HG03342 (cell line): ENCODE results near the gene HLA-B.
"Not testable (repeated sequence)": the region's sequence is repeated elsewhere in the genome, so short reads cannot be mapped to it uniquely, and the experiment has no call there.

Source experiments
- ATAC-seq: cut with Tn5 transposase; IDR thresholded peaks from one replicate; pipeline ENCODE4 v1.9.1; 2021; ENCODE audit warnings: mild to moderate bottlenecking, moderate library complexity; ENCODE audit not compliant: unreplicated experiment

The HLA-B gene

DNA sequence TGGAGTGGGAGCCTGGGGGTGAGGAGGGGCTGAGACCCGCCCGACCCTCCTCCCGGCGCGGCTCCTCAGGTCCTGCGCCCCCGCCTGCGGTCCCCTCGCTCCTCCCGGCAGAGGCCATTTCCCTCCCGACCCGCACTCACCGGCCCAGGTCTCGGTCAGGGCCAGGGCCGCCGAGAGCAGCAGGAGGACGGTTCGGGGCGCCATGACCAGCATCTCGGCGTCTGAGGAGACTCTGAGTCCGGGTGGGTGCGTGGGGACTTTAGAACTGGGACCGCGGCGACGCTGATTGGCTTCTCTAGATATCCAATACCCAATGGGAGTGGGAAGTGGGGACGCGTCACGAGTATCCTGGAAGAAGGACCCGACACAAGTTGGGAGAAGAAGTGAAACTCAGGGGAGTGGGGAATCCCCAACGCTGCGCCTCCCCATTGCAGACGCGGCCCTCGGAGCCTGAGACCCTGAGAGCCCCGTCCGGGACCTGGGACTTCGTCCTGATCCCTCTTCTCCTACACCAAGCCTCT is at the start of gene HLA-B:
Gene HLA-B (minus strand): TSS at position 234 of the 521 bp plus-strand sequence. CDS start 21 bp downstream, at position 213.
- ATAC-seq, result peak; percentile 72

- ATAC-seq, result no peak
These were observed 49.0 kb upstream of the HLA-B start for GRCh38 chr6:31405996-31406395.

DNA sequence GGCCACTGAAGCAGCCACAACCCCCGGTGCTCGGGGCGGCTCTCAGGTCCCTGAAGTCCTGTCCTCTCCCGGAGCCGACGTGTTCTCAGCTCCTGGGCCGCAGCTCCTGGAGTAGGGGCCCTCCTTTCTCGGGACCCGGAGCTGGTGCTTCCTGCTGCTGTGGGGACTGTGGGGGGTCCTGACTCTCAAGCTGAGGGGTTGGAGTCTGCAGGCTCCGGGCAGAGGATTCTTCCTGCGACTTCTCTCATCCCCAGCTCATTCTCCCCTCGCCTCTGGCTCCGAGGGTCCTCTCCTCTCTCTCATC is 47.0 kb upstream of the HLA-B start:
- ATAC-seq, result not testable (repeated sequence)

DNA sequence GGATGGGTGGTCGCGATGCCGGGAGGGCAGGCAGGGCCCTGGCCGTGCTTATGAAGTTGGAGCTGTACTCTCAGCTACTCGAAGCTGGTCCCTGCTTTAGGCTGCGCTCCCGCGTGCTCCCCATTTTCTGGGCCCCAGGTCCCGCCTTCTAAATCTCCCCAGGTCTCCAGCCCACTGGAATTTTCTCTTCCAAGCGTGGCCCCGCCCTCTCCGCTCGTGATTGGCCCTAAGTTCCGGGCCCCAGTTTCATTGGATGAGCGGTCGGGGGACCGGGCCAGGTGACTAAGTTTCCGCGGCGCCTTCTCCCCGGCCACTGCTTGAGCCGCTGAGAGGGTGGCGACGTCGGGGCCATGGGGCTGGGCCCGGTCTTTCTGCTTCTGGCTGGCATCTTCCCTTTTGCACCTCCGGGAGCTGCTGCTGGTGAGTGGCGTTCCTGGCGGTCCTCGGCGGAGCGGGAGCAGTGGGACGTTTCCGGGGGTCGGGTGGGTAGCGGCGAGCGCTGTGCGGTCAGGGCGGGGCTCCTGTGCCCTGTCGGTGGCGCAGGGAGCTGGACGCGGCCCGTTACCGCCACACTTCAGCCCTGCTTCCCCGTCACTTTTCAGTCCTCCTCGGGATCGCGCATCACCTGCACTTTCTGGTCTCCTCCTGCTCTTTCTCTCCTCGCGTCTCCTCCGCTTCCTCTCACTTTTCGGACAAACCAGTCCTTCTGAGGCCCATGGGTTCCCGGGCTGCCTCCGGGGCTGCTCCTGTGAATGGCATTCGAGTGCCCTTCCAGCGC is 46.5 kb upstream of the HLA-B start, which contains the start of gene MICA:
Gene MICA (plus strand): TSS at position 313 of the 778 bp plus-strand sequence. CDS start 38 bp downstream, at position 351.
- ATAC-seq, result peak; percentile 47

- ATAC-seq, result no peak
These were observed 45.6 kb upstream of the HLA-B start for GRCh38 chr6:31402324-31403282.

GRCh38 chr6:31401403-31401802 is 44.4 kb upstream of the HLA-B start:
- no peak for ATAC-seq

GRCh38 chr6:31400467-31401289 is 43.7 kb upstream of the HLA-B start:
- peak; percentile 43 for ATAC-seq

- no peak for ATAC-seq
These were observed 42.8 kb upstream of the HLA-B start for GRCh38 chr6:31399589-31400466.

DNA sequence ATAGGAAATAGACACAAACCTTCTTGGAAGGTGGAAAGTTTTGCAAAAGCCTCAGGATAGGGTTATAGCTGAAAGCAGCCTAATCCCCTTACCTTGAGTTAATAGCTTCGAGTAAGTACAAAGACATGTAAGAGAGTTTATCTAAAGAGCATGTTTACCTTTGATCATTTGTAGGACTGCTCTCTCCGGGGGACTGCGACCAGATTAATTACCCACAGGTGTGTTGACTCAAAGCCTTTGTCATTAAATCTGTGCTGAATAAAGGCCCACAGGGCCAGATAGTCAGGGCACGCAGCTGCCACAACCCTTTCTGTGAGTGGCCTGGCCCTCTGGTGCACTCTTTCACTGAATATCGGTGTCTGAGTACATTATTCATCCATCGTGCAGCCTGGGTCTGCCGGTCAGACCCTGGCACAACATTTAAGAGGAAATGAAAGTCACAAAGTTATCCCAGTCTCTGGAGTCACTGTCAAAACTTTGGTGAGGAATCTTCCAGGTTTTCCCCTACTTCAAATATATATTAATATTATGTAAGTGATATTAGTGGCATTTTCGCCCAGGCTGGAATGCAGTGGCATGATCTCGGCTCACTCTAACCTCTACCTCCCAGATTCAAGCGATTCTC is 41.0 kb upstream of the HLA-B start:
- no peak for ATAC-seq

DNA sequence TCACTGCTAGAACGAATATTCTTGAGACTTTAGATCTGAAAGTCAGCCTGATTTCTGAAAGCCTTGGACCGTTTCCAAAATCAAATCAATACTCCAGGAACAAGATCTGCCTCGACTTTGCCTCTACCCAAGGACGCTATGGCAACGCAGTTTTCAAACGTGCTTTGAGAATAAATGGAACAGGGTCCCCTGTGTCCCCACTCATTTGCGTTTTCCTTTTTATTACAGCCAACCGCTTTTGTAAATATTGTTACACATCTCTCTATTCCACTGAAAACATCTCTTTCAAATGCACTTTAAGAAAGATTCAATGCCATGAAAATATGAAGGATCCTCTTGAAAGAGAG is 40.1 kb upstream of the HLA-B start:
- ATAC-seq, result not testable (repeated sequence)

GRCh38 chr6:31396422-31397152 is 39.6 kb upstream of the HLA-B start:
- ATAC-seq, result peak; percentile 37

DNA sequence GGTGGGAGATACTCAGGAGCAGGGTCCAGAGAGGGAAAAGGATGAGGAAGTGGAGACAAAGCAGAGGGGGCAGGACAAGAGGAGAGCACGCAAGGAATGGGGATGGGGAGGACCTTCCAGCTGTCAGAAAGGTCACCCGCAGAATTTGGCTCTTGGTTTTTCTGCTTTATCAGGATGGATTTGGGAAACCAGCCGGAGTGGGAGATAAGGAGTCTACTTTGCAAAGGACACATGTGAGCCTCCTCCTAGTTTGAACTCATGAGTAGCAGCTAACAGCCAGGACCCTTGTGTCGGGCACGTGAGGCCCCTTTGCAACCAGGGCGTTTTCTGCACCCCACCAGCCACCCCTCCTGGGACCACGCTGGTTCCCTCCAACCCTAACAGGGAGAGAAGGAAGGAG is 38.9 kb upstream of the HLA-B start:
- no peak for ATAC-seq

DNA sequence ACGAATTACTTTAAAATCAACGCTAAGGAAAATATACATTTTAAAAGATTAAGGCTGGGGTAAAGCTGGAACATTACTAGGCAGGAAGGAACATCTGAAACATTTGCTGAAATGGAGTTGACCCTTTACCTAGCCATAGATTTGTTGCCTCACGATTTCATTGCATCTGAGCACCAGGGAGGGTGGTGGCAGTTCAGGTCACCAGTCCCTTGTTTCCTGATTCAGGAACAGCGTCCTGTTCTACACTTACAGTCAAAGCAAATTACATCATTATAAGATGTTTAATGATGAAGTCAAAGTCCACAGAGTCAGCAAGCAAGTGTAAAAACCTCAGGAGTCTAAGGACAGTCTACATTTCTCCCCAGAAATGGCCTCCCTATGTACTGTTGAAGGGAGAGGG is 37.4 kb upstream of the HLA-B start:
- no peak for ATAC-seq

DNA sequence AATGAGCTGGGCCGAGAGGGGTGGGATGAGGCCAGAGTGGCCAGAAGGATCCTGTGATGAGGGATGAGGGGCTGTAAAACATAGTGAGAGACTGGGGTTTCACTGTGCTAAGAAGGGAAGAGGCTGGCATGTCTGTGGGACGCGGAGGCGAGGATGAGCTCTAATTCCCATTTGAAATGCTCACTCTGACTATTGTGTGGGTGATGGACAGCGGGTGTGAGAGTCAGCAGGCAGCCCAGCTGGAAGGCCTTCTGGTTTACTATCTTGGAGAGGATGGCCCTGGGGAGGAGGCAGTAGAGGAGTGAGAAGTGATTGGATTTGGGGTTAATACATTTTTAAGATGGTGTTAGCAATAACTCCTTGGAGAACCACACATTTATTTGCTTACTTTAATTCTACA is 37.0 kb upstream of the HLA-B start:
- ATAC-seq, result no peak

- not testable (repeated sequence) for ATAC-seq
These were observed 32.8 kb upstream of the HLA-B start for GRCh38 chr6:31389802-31390132.

DNA sequence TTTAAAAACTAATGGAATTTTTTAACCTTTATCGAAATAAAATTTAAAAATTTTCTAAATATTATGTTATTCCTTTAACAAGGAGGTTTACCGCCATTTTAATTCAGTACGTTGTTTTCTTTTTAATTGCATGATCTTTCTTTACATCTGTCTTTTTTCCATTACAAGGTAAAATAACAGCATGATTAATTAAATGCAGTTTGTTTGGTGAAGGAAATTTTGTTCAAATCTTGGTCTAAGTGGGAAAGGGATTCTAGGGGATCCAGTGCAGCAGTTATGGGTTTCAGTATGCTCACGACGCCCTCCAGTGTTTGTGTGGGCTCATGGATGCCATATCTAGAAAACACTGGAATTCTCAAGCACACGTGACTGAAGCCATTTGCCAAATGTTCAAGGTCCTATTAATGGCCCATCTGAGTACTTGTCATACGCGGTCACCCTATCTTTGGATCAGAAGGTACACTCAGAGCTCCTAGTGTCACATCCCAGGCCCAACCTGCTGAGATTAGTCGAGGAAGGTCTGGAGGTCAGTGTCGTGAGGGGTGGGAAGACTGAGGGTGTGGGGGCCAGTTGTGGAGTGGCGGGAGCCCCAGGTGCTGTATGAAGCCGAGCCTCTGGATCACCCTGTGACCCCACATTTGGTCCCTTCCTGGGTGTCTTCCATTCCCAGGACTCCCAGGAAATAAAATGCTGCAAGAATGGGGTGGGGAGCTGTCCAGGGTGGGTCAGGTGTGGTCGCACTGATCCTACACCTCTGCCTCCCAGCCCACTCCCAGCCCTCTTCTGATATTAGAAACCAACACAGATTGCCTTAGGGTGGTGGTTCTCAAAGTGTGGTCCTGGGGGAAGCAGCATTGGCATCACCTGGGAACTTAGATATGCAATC is 32.2 kb upstream of the HLA-B start:
- ATAC-seq, result not testable (repeated sequence)

DNA sequence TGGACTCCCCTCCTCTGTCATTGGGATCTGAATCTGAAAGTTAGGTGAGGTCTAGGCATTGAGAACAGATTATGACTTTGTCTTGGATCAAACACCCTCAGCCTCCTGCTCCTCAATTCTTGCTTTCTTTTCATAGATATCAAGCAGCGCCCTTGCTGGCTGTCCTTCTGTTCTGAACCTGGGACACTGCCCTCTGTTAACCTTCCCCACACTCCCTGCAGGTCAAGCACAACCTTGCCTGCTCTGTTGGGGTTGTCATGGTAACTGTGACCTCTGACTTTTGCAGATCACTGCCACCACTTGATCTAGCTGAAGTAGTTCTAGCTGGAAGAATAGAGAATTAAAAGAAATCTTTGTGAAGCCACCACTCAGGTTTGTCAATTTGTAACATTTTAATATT is 30.0 kb upstream of the HLA-B start:
- no peak for ATAC-seq

GRCh38 chr6:31386099-31386498 is 29.1 kb upstream of the HLA-B start:
- no peak for ATAC-seq
